ENCODE results near the gene LDB3. TPM values are rescaled to one million over a fixed set of nuclear protein-coding genes. Genes with fewer than 3 reads are reported as not detected.

Gene LDB3
- total and polyA plus RNA-seq, 9 of the 15 experiments (the other 6 are each of a cell fraction or from before 2014, with no cell fraction given) = 0.03 TPM; not detected in 8

DNA sequence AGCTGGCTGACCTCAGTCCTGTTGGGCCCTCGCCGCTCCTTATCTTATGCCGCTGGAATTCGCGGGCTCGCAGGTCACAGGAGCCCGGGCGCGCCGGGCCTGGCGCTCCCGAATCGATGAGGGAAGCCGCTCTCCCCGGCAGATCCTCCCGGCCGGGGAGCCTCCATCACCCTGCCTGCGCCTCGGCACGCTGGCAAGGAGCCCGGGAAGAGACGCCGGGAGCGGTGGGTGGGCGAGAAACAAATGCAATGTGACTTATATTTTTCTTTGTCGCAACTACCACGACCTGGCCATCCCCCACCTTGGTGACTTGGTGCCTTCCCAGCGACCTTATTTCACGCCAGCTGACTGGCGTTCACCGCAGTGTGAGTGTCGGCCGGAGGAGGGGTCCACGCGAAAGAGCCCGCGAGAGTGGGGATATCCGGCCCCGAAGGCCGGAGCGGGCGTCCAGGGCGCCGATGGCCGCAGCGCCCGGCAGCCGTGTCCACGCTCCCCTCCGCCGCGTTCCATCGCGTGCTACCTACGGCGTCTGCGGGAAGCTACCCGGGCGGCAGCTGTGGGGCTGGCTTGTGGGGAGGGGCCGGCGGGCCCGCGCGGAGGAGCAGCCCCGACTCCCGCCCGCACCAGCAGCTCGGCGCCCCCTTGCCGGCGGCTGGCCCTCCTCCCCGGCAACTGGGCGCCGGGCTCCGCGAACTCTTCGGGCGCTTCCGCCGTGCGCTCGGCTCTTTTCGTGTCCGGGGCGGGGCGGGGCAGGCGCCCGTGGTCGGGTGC, 87.6 kb downstream of the LDB3 start (continued):
- TF ChIP-seq, protein P1, sequence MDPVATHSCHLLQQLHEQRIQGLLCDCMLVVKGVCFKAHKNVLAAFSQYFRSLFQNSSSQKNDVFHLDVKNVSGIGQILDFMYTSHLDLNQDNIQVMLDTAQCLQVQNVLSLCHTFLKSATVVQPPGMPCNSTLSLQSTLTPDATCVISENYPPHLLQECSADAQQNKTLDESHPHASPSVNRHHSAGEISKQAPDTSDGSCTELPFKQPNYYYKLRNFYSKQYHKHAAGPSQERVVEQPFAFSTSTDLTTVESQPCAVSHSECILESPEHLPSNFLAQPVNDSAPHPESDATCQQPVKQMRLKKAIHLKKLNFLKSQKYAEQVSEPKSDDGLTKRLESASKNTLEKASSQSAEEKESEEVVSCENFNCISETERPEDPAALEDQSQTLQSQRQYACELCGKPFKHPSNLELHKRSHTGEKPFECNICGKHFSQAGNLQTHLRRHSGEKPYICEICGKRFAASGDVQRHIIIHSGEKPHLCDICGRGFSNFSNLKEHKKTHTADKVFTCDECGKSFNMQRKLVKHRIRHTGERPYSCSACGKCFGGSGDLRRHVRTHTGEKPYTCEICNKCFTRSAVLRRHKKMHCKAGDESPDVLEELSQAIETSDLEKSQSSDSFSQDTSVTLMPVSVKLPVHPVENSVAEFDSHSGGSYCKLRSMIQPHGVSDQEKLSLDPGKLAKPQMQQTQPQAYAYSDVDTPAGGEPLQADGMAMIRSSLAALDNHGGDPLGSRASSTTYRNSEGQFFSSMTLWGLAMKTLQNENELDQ (CRISPR knock-in tag; IDR thresholded peaks at IDR 0.05; ENCODE audit: borderline replicate concordance) = no peak
- TF ChIP-seq SIN3A (IDR thresholded peaks at IDR 0.05; ENCODE audit: borderline replicate concordance in 2 of 2, control insufficient read depth in 1 of 2, low read depth in 2 of 2, low read length in 2 of 2) (no peak), CREBBP (IDR thresholded peaks at IDR 0.05; ENCODE audit: low read depth, low read length) (no peak), ZNF707 (CRISPR knock-in tag; conservative IDR thresholded peaks at IDR 0.05) (no peak), CBX8 (IDR thresholded peaks at IDR 0.05; ENCODE audit: borderline replicate concordance, extremely low read depth, low read depth, low read length, poor library complexity, severe bottlenecking) (no peak), POLR3A (IDR thresholded peaks at IDR 0.05; ENCODE audit: borderline replicate concordance, extremely low read depth, insufficient read depth, insufficient read length) (no peak), ZNF143 (CRISPR knock-in tag; IDR thresholded peaks at IDR 0.05) (no peak), RBM15 (IDR thresholded peaks at IDR 0.05; ENCODE audit: insufficient read depth, low read length) (no peak), ZNF12 (CRISPR knock-in tag; IDR thresholded peaks at IDR 0.05) (no peak), WHSC1 (IDR thresholded peaks at IDR 0.05; ENCODE audit: low read length) (no peak), ARID2 (IDR thresholded peaks at IDR 0.05) (no peak), BHLHE40 (IDR thresholded peaks at IDR 0.05; ENCODE audit: low read length) (peak; percentile 41; the same call in 1 of the 2 replicates), SMARCC2 (IDR thresholded peaks at IDR 0.05; ENCODE audit: low read depth) (no peak), SMAD4 (CRISPR knock-in tag; conservative IDR thresholded peaks at IDR 0.05) (peak; percentile 86), RFX1 (IDR thresholded peaks at IDR 0.05) (no peak)
- TF ChIP-seq, protein P2, sequence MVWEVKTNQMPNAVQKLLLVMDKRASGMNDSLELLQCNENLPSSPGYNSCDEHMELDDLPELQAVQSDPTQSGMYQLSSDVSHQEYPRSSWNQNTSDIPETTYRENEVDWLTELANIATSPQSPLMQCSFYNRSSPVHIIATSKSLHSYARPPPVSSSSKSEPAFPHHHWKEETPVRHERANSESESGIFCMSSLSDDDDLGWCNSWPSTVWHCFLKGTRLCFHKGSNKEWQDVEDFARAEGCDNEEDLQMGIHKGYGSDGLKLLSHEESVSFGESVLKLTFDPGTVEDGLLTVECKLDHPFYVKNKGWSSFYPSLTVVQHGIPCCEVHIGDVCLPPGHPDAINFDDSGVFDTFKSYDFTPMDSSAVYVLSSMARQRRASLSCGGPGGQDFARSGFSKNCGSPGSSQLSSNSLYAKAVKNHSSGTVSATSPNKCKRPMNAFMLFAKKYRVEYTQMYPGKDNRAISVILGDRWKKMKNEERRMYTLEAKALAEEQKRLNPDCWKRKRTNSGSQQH (CRISPR knock-in tag; IDR thresholded peaks at IDR 0.05) = no peak
- TF ChIP-seq, protein P3, sequence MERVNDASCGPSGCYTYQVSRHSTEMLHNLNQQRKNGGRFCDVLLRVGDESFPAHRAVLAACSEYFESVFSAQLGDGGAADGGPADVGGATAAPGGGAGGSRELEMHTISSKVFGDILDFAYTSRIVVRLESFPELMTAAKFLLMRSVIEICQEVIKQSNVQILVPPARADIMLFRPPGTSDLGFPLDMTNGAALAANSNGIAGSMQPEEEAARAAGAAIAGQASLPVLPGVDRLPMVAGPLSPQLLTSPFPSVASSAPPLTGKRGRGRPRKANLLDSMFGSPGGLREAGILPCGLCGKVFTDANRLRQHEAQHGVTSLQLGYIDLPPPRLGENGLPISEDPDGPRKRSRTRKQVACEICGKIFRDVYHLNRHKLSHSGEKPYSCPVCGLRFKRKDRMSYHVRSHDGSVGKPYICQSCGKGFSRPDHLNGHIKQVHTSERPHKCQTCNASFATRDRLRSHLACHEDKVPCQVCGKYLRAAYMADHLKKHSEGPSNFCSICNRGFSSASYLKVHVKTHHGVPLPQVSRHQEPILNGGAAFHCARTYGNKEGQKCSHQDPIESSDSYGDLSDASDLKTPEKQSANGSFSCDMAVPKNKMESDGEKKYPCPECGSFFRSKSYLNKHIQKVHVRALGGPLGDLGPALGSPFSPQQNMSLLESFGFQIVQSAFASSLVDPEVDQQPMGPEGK (CRISPR knock-in tag; IDR thresholded peaks at IDR 0.05; ENCODE audit: borderline replicate concordance) = no peak
- TF ChIP-seq, protein P4, sequence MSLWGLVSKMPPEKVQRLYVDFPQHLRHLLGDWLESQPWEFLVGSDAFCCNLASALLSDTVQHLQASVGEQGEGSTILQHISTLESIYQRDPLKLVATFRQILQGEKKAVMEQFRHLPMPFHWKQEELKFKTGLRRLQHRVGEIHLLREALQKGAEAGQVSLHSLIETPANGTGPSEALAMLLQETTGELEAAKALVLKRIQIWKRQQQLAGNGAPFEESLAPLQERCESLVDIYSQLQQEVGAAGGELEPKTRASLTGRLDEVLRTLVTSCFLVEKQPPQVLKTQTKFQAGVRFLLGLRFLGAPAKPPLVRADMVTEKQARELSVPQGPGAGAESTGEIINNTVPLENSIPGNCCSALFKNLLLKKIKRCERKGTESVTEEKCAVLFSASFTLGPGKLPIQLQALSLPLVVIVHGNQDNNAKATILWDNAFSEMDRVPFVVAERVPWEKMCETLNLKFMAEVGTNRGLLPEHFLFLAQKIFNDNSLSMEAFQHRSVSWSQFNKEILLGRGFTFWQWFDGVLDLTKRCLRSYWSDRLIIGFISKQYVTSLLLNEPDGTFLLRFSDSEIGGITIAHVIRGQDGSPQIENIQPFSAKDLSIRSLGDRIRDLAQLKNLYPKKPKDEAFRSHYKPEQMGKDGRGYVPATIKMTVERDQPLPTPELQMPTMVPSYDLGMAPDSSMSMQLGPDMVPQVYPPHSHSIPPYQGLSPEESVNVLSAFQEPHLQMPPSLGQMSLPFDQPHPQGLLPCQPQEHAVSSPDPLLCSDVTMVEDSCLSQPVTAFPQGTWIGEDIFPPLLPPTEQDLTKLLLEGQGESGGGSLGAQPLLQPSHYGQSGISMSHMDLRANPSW (CRISPR knock-in tag; IDR thresholded peaks at IDR 0.05) = no peak
